Testis (tissue), 3 donors: ENCODE measurements around the gene DYRK3. TPM values are rescaled to one million over a fixed set of nuclear protein-coding genes. Genes with fewer than 3 reads are reported as not detected.
A peak's percentile ranks its signal among the peaks of the same experiment; 100 is the strongest.

Source experiments
- DNase-seq: peaks from one replicate; pipeline ENCODE4 v3.0.0-alpha.2; 2019
- H3K27ac ChIP-seq, 2 donors: fragments of 200-600 bp; sonication (generic); one replicate each; pipeline ENCODE4 v1.5.1; 2019
- H3K27me3 ChIP-seq: fragments of 200-600 bp; sonication (generic); one replicate; pipeline ENCODE4 v1.5.1; 2019
- H3K36me3 ChIP-seq: fragments of 200-600 bp; sonication (generic); one replicate; pipeline ENCODE4 v1.5.1; 2017; ENCODE audit warnings: low read depth; ENCODE audit errors: missing control alignments
- H3K4me1 ChIP-seq: fragments of 200-600 bp; sonication (generic); one replicate; pipeline ENCODE4 v1.5.1; 2019
- H3K4me3 ChIP-seq, 2 donors: fragments of 200-600 bp; sonication (generic); one replicate each; pipeline ENCODE4 v1.5.1; 2017 to 2019
- H3K9me3 ChIP-seq: fragments of 200-600 bp; sonication (generic); one replicate; pipeline ENCODE4 v1.5.1; 2017
- POLR2A ChIP-seq: fragments of 450-650 bp; IDR thresholded peaks from one replicate; pipeline ENCODE4 v1.6.1; 2017; ENCODE audit warnings: antibody characterized with exemption, mild to moderate bottlenecking, moderate library complexity
- WGBS, 2 donors: methylation state at CpG; one replicate each; pipeline ENCODE4 v1.1.5; 2018; 5-methylcytosine and 5-hydroxymethylcytosine counted together
- intact Hi-C: fragments of 100-400 bp; cut with DNase I; formaldehyde crosslinking; loops from one replicate; pipeline ENCODE4 v1.15.1; 2023; ENCODE audit warnings: low total_unique reads
- polyA plus RNA-seq: library from polyadenylated mRNA; stranded (reverse); fragments of 350-450 nt; fragmentation: Illumina TruSeq; extraction: RNeasy Lipid Tissue Mini Kit (QIAGEN cat#74804); gene quantifications from one replicate; pipeline ENCODE4 v1.2.3, GENCODE V29; 2014; ENCODE audit warnings: low read depth, low replicate concordance; ENCODE audit not compliant: insufficient read depth
- total RNA-seq, 2 donors: library from RNA; depleted of rRNA; stranded (reverse); fragments of >200 nt; gene quantifications; one replicate each; pipeline ENCODE4 v1.2.3, GENCODE V29; 2016
- TF ChIP-seq, protein P1 (sequence below), 3 experiments: fragments of 450-650 bp in 2 of 3; fragments of 200-600 bp in 1 of 3; sonication (generic) in 1 of 3; IDR thresholded peaks; one replicate each; pipeline ENCODE4 v1.5.1; 2016 to 2019; ENCODE audit warnings: antibody characterized with exemption in 3 of 3, mild to moderate bottlenecking in 2 of 3, moderate library complexity in 1 of 3

DYRK3 gene
- total and polyA plus RNA-seq, 3 donors from 2014 or later: 36.4 to 143 (median 40.6) TPM

GRCh38 chr1:206687251-206687914 lies 52.0 kb downstream of the DYRK3 start:
- no peak overlapping the region for H3K27ac ChIP-seq
- H3K9me3 ChIP-seq: no peaks in the 10 kb centered on the region
- H3K27me3 ChIP-seq: no peaks in the 10 kb centered on the region
- 57 to 67% methylated on average over 7 of the region's 7 CpGs for WGBS, 2 donors
- no peak for TF ChIP-seq POLR2A
- TF ChIP-seq, protein P1, sequence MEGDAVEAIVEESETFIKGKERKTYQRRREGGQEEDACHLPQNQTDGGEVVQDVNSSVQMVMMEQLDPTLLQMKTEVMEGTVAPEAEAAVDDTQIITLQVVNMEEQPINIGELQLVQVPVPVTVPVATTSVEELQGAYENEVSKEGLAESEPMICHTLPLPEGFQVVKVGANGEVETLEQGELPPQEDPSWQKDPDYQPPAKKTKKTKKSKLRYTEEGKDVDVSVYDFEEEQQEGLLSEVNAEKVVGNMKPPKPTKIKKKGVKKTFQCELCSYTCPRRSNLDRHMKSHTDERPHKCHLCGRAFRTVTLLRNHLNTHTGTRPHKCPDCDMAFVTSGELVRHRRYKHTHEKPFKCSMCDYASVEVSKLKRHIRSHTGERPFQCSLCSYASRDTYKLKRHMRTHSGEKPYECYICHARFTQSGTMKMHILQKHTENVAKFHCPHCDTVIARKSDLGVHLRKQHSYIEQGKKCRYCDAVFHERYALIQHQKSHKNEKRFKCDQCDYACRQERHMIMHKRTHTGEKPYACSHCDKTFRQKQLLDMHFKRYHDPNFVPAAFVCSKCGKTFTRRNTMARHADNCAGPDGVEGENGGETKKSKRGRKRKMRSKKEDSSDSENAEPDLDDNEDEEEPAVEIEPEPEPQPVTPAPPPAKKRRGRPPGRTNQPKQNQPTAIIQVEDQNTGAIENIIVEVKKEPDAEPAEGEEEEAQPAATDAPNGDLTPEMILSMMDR (IDR thresholded peaks at IDR 0.05): no peak
- H3K4me1 ChIP-seq: peaks cover 53% of the 10 kb centered on the region
- no peak for DNase-seq
- intact Hi-C loops: no loop called here
- no peaks in the 10 kb centered on the region for H3K36me3 ChIP-seq
- no peak overlapping the region for H3K4me3 ChIP-seq

DNA sequence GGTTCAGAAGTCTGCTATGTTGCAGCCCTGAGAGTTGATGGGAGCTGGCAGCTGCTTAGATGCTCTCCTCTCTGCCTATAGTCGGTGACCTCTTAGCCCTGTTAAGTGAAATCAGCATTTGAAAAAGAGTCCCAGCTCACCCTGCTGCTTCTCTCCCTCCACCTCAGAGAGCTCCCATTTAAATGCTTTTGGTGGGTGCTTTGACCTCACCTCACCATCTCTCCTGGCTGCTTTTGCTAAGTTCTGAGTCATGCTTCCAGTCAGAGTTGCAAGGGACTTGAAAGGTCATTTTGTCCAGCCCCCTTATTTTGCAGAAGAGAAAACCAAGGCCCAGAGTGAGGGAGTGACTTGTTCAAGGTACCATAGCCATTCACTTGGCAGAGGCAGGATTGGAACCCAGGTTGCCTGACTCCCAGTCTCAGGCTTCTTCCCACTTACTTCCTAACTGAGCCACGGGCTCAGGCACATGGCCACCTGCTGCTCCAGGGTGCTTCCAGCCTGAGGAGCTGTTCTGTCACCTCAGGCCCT lies 52.6 kb downstream of the DYRK3 start:
- H3K4me3 ChIP-seq: no peak overlapping the region

DNA sequence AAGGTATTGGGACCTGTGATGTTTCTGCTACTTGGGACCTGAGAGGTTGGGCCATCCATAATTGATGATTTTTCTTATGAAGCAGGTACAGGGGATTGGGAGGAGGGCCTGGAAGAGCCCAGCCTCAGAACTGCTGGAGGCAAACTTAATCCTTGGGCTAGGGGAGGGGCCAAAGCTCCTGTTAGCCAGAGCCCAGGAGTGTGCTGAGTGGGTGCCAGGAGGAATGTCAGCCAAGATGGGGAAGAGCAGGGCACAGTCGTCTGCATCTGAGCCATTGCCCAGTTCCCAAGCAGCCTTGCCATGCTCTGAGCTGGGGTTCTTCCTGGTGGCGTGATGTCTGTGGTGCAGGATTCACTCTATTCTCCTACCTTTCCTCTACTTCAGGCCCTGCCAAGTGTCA lies 55.2 kb downstream of the DYRK3 start:
- no peak overlapping the region for H3K4me3 ChIP-seq
- intact Hi-C loops: no loop called here
- DNase-seq: peak; percentile 52
- WGBS, 2 donors: 50 to 55% methylated on average over 2 of the region's 2 CpGs
- no peaks in the 10 kb centered on the region for H3K9me3 ChIP-seq
- H3K27ac ChIP-seq: no peak overlapping the region
- no peaks in the 10 kb centered on the region for H3K36me3 ChIP-seq
- peaks cover 68% of the 10 kb centered on the region for H3K4me1 ChIP-seq
- no peak for TF ChIP-seq POLR2A
- TF ChIP-seq, protein P1 (IDR thresholded peaks at IDR 0.05): no peak
- H3K27me3 ChIP-seq: no peaks in the 10 kb centered on the region

More for the DNA sequence above, 52.6 kb downstream of the DYRK3 start:
- DNase-seq: no peak
- intact Hi-C loops: no loop called here
- Histone ChIP-seq H3K27ac (no peak overlapping the region), H3K9me3 (no peaks in the 10 kb centered on the region), H3K36me3 (no peaks in the 10 kb centered on the region), H3K27me3 (no peaks in the 10 kb centered on the region), H3K4me1 (peaks cover 59% of the 10 kb centered on the region)
- TF ChIP-seq, protein P1 (IDR thresholded peaks at IDR 0.05): no peak
- TF ChIP-seq POLR2A: no peak
- 61 to 73% methylated on average over 2 of the region's 2 CpGs for WGBS, 2 donors

DNA sequence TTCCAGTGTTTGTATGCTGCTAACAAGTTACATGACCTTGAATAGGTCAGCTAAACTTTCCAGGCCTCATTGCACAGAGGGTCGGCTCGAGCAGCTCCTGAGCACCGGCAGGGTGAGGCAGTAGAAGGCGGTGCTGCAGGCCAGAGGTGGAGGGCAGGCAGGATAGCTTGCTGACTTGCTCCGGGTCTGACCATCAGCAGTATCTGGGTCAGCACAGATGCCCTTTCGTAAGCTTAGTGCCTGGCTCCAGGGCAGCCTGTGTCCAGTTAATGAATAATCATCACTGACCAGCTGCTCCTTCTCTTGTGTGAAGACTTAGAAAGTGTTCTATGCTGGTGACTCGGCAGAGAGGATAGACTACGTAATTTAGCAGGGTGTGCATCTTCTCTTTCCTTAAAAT lies 56.3 kb downstream of the DYRK3 start:
- intact Hi-C loops: no loop called here
- 36 to 41% methylated on average over 8 of the region's 8 CpGs for WGBS, 2 donors
- Histone ChIP-seq H3K27me3 (no peaks in the 10 kb centered on the region), H3K27ac (peak overlapping the region in 1 of 2 donors; percentile 74), H3K9me3 (no peaks in the 10 kb centered on the region), H3K4me1 (peaks cover 67% of the 10 kb centered on the region), H3K4me3 (no peak overlapping the region), H3K36me3 (no peaks in the 10 kb centered on the region)
- no peak for DNase-seq
- no peak for TF ChIP-seq POLR2A
- TF ChIP-seq, protein P1 (IDR thresholded peaks at IDR 0.05): no peak

- Histone ChIP-seq H3K9me3 (no peaks in the 10 kb centered on the region), H3K36me3 (no peaks in the 10 kb centered on the region), H3K27me3 (no peaks in the 10 kb centered on the region), H3K4me3 (no peak overlapping the region), H3K27ac (peak overlapping the region; percentile 64 to 74), H3K4me1 (peaks cover 65% of the 10 kb centered on the region)
- intact Hi-C loops: no loop called here
- no peak for TF ChIP-seq POLR2A
- TF ChIP-seq, protein P1 (IDR thresholded peaks at IDR 0.05): no peak
- 27 to 33% methylated on average over 10 of the region's 10 CpGs for WGBS, 2 donors
- DNase-seq: peak; percentile 85
These were observed 57.7 kb downstream of the DYRK3 start for GRCh38 chr1:206693029-206693428.
